Osteoblast (primary cell): ENCODE results near the gene KRTAP12-3. TPM values are rescaled to one million over a fixed set of nuclear protein-coding genes. Genes with fewer than 3 reads are reported as not detected.
"Not testable (repeated sequence)": the region's sequence is repeated elsewhere in the genome, so short reads cannot be mapped to it uniquely, and the experiment has no call there.

ENCODE experiments used
- DNase-seq: peaks from one replicate; pipeline ENCODE4 v3.0.0; 2011; ENCODE audit warnings: low spot score, mixed read lengths; ENCODE audit not compliant: insufficient read length; ENCODE audit errors: missing footprints
- H2AFZ ChIP-seq: 2 replicates; pipeline ENCODE4 v1.6.0; 2011; ENCODE audit warnings: mild to moderate bottlenecking, low read length
- H3K27ac ChIP-seq: 2 replicates; pipeline ENCODE4 v1.5.1; 2011; ENCODE audit warnings: mild to moderate bottlenecking, low read depth, low read length, moderate library complexity
- H3K27me3 ChIP-seq: 2 replicates; pipeline ENCODE4 v1.6.0; 2012; ENCODE audit warnings: mild to moderate bottlenecking, control low read depth, inconsistent platforms, low read length, moderate library complexity; ENCODE audit not compliant: insufficient read depth
- H3K36me3 ChIP-seq: 2 replicates; pipeline ENCODE4 v1.5.1; 2011; ENCODE audit warnings: mild to moderate bottlenecking, low read length, control low read depth, moderate library complexity; ENCODE audit not compliant: insufficient read depth
- H3K4me1 ChIP-seq: 2 replicates; pipeline ENCODE4 v1.5.1; 2011; ENCODE audit warnings: mild to moderate bottlenecking, low read length, control low read depth, moderate library complexity; ENCODE audit not compliant: insufficient read depth
- H3K4me2 ChIP-seq: 2 replicates; pipeline ENCODE4 v1.6.0; 2011; ENCODE audit warnings: mild to moderate bottlenecking, low read length; ENCODE audit not compliant: insufficient read depth
- H3K4me3 ChIP-seq: fragments of 200-600 bp; sonication (generic); 3 replicates; pipeline ENCODE4 v1.5.1; 2012; ENCODE audit warnings: mild to moderate bottlenecking, low read length, inconsistent platforms; ENCODE audit not compliant: insufficient read depth
- H3K79me2 ChIP-seq: 2 replicates; pipeline ENCODE4 v1.6.0; 2012; ENCODE audit warnings: mild to moderate bottlenecking, low read length, control low read depth, inconsistent platforms; ENCODE audit not compliant: insufficient read depth
- H3K9me3 ChIP-seq: 2 replicates; pipeline ENCODE4 v1.5.1; 2011; ENCODE audit warnings: low read depth, low read length, control low read depth
- H4K20me1 ChIP-seq: 2 replicates; pipeline ENCODE4 v1.6.0; 2012; ENCODE audit warnings: mild to moderate bottlenecking, low read length, control low read depth; ENCODE audit not compliant: insufficient read depth
- CTCF ChIP-seq: IDR thresholded peaks from 2 replicates; pipeline ENCODE4 v1.5.1; 2011; ENCODE audit warnings: mild to moderate bottlenecking, low read depth, low read length, moderate library complexity; ENCODE audit errors: extremely low read depth
- total RNA-seq: library from RNA; depleted of rRNA; stranded (reverse); fragments of >200 nt; gene quantifications from 2 replicates; pipeline ENCODE4 v1.2.3, GENCODE V29; 2012

Gene KRTAP12-3
- total RNA-seq, 1 donor: not detected

- Histone ChIP-seq H3K36me3 (no peaks in the 10 kb centered on the region), H3K4me3 (no peak within 1 kb of the TSS), H3K4me2 (no peak within 1 kb of the TSS), H4K20me1 (no peaks in the 10 kb centered on the region), H2AFZ (no peak within 1 kb of the TSS), H3K9me3 (no peaks in the 10 kb centered on the region), H3K27ac (no peak within 1 kb of the TSS), H3K79me2 (no peaks in the 10 kb centered on the region), H3K27me3 (no peaks in the 10 kb centered on the region), H3K4me1 (no peaks in the 10 kb centered on the region)
- DNase-seq: peak; percentile 3
- TF ChIP-seq CTCF: no peak
Observed at GRCh38 chr21:44654576-44655175, 3.1 kb upstream of the KRTAP12-3 start, which contains the start of gene KRTAP12-4. Gene KRTAP12-4, minus strand, starts transcription at chr21:44654659. Its CDS starts 45 bp downstream, at chr21:44654614.

- Histone ChIP-seq H3K36me3 (no peaks in the 10 kb centered on the region), H3K9me3 (no peaks in the 10 kb centered on the region), H3K4me1 (no peaks in the 10 kb centered on the region)
Observed at GRCh38 chr21:44656868-44657267, 864 bp upstream of the KRTAP12-3 start.

GRCh38 chr21:44658541-44658910, 794 bp downstream of the KRTAP12-3 start:
- H2AFZ ChIP-seq: no peak overlapping the region
- no peaks in the 10 kb centered on the region for H3K79me2 ChIP-seq
- no peak overlapping the region for H3K27ac ChIP-seq
- H3K4me3 ChIP-seq: no peak overlapping the region
- H3K36me3 ChIP-seq: no peaks in the 10 kb centered on the region
- H3K4me2 ChIP-seq: no peak overlapping the region
- no peak for TF ChIP-seq CTCF
- no peaks in the 10 kb centered on the region for H4K20me1 ChIP-seq
- DNase-seq: no peak
- H3K27me3 ChIP-seq: no peaks in the 10 kb centered on the region
- H3K4me1 ChIP-seq: no peaks in the 10 kb centered on the region
- no peaks in the 10 kb centered on the region for H3K9me3 ChIP-seq

More at GRCh38 chr21:44656868-44657267, 864 bp upstream of the KRTAP12-3 start:
- H3K27ac ChIP-seq: no peak overlapping the region
- no peak for TF ChIP-seq CTCF
- no peaks in the 10 kb centered on the region for H3K27me3 ChIP-seq
- H4K20me1 ChIP-seq: no peaks in the 10 kb centered on the region
- no peak overlapping the region for H3K4me2 ChIP-seq
- no peak for DNase-seq
- H3K79me2 ChIP-seq: no peaks in the 10 kb centered on the region
- no peak overlapping the region for H2AFZ ChIP-seq
- H3K4me3 ChIP-seq: no peak overlapping the region

- H3K27ac ChIP-seq: no peak overlapping the region
- H3K4me2 ChIP-seq: no peak overlapping the region
Observed at GRCh38 chr21:44658913-44659595, 1.3 kb downstream of the KRTAP12-3 start.

GRCh38 chr21:44661567-44661966, 3.8 kb downstream of the KRTAP12-3 start:
- H3K9me3 ChIP-seq, H3K4me3 ChIP-seq, H3K79me2 ChIP-seq, H4K20me1 ChIP-seq, H3K27ac ChIP-seq, H3K36me3 ChIP-seq, H2AFZ ChIP-seq, H3K4me2 ChIP-seq, DNase-seq, H3K4me1 ChIP-seq, H3K27me3 ChIP-seq: not testable (repeated sequence)

More at GRCh38 chr21:44658913-44659595, 1.3 kb downstream of the KRTAP12-3 start:
- Histone ChIP-seq H3K4me1 (no peaks in the 10 kb centered on the region), H3K36me3 (no peaks in the 10 kb centered on the region), H3K79me2 (no peaks in the 10 kb centered on the region), H3K27me3 (no peaks in the 10 kb centered on the region), H3K9me3 (no peaks in the 10 kb centered on the region), H2AFZ (no peak overlapping the region), H4K20me1 (no peaks in the 10 kb centered on the region), H3K4me3 (no peak overlapping the region)
- no peak for TF ChIP-seq CTCF
- no peak for DNase-seq
